NB4 (cell line): ENCODE results near the gene TTLL7.

Experiments used
- DNase-seq: peaks from one replicate; pipeline ENCODE4 v3.0.0; 2010; ENCODE audit warnings: low read depth
- H3K4me3 ChIP-seq: one replicate; pipeline ENCODE4 v1.5.1; 2011; ENCODE audit warnings: mild to moderate bottlenecking, low read depth, low read length, moderate library complexity
- MYC ChIP-seq: IDR thresholded peaks from 2 replicates; pipeline ENCODE4 v1.6.1; 2011; ENCODE audit warnings: low read depth, low read length
- POLR2A ChIP-seq: IDR thresholded peaks from 2 replicates; pipeline ENCODE4 v1.6.1; 2011; ENCODE audit warnings: mild to moderate bottlenecking; ENCODE audit not compliant: insufficient read length; ENCODE audit errors: extremely low read depth
- TF ChIP-seq, protein P1 (sequence below): IDR thresholded peaks from one replicate; pipeline ENCODE4 v1.5.1; 2012; ENCODE audit warnings: low read depth, low read length
- TF ChIP-seq, protein P2 (sequence below): IDR thresholded peaks from 2 replicates; pipeline ENCODE4 v1.6.1; 2011; ENCODE audit warnings: low read depth, low read length

The TTLL7 gene

DNA sequence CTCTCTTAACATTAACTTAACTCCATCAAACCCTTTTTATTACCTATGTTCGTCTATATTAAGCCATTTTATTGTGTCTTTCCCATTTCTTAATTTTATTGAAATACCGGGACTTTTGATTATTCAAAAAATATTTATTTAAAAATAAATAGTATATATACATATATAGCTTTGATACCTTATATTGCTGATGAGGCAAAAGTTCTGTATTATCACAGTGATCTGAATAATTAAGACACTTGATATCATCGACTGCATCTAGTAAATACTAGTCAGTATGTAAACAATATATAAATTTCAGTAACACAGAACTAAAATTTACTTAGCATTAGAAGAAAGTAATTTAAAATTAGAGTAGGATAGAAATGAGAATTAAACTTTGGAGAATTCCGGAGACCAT lies 22.0 kb downstream of the TTLL7 start:
- no peak overlapping the region for H3K4me3 ChIP-seq
- DNase-seq: no peak
- TF ChIP-seq, protein P1, sequence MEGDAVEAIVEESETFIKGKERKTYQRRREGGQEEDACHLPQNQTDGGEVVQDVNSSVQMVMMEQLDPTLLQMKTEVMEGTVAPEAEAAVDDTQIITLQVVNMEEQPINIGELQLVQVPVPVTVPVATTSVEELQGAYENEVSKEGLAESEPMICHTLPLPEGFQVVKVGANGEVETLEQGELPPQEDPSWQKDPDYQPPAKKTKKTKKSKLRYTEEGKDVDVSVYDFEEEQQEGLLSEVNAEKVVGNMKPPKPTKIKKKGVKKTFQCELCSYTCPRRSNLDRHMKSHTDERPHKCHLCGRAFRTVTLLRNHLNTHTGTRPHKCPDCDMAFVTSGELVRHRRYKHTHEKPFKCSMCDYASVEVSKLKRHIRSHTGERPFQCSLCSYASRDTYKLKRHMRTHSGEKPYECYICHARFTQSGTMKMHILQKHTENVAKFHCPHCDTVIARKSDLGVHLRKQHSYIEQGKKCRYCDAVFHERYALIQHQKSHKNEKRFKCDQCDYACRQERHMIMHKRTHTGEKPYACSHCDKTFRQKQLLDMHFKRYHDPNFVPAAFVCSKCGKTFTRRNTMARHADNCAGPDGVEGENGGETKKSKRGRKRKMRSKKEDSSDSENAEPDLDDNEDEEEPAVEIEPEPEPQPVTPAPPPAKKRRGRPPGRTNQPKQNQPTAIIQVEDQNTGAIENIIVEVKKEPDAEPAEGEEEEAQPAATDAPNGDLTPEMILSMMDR: no peak
- TF ChIP-seq POLR2A: no peak
- no peak for TF ChIP-seq MYC
- TF ChIP-seq, protein P2, sequence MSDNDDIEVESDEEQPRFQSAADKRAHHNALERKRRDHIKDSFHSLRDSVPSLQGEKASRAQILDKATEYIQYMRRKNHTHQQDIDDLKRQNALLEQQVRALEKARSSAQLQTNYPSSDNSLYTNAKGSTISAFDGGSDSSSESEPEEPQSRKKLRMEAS: no peak

DNA sequence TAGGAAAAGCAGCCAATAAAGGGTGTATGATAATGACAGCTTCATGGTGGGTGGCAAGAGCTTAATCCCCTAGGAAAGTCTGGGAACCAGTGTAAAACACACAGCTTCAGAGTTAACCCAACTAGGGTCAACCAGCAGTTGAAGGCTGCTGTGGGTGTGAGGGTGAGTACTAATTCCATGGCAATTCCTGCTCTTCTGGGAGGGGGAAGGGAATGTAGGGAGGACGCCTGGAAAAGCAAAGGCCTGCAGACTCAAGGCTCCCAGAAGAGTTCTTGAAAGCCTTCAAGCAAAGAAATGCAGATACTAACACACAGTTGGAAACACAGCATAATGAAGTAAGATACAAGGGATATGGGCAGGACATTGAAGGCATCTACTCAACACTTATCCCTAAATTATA lies 28.1 kb downstream of the TTLL7 start:
- no peak for DNase-seq
- TF ChIP-seq, protein P1: no peak
- no peak for TF ChIP-seq POLR2A
- TF ChIP-seq MYC: no peak
- TF ChIP-seq, protein P2: no peak
- H3K4me3 ChIP-seq: no peak overlapping the region

DNA sequence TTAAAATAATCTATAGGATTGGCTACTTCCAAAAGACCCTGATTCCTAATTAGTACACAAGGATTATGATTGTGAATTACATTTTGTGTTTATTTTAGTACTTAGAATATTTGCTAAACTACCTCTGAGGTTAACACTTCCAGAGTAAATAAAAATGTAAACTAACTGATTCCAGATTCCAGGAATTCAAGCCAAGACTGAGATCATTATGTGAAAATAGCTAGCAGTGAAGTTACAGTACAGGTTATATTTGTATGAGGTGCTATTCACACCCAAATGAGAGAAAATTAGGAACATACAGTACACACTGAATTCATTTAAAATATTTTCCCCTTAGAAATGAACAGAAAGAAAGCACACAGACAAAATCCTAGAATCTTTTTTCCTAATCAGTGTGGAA lies 28.8 kb downstream of the TTLL7 start:
- DNase-seq: no peak
- no peak overlapping the region for H3K4me3 ChIP-seq

DNA sequence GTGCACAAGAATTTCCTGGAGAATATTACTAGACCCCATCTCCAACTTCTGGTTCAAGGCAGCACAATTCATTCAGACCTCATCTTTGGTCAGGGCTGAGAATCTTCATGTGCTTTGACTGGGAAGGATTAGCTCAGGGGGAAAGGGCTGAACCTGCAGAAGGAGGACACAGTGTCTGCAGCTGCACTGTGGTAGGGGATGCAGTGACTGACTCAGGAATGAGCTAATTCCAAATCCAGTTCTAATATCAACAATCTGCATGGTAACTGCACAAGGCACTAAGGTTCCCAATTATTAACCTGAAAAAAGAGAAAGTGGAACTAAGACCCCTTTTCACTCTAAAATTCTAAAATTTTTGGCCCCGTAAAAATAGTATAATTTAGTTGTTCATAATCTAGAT lies 31.6 kb downstream of the TTLL7 start:
- no peak overlapping the region for H3K4me3 ChIP-seq
- no peak for DNase-seq
- TF ChIP-seq MYC (no peak), POLR2A (no peak)
- TF ChIP-seq, protein P2: no peak
- TF ChIP-seq, protein P1: no peak

More for the DNA sequence above, 28.8 kb downstream of the TTLL7 start:
- TF ChIP-seq POLR2A (no peak), MYC (no peak)
- TF ChIP-seq, protein P2: no peak
- TF ChIP-seq, protein P1: no peak

DNA sequence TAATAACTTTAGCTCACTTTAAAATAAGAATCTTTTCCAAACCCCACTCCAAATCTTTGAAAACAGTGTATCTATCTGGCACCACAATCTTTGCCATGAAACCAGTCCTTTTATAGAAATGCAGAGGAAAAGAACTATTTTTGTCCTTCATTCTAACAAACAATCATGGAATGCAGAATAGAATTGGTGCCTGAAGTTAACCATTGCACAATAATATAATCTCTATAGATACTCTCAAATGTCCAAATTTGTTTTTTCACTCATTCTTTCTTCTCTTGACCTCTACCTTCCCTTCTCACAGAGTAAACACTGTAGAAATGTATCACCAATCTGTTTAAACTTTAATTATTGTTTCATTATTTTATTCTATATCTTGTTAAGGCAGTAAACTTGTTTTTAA lies 34.8 kb downstream of the TTLL7 start:
- TF ChIP-seq, protein P1: no peak
- TF ChIP-seq, protein P2: no peak
- TF ChIP-seq POLR2A (no peak), MYC (no peak)
- H3K4me3 ChIP-seq: no peak overlapping the region
- no peak for DNase-seq
